ENCODE measurements around the gene ENAH. TPM values are rescaled to one million over a fixed set of nuclear protein-coding genes. Genes with fewer than 3 reads are reported as not detected.

ENAH gene
- polyA plus RNA-seq, 1 of the 3 experiments (the other 2 are of a cell fraction) = 48.9 TPM

- Histone ChIP-seq H3K9ac (peak overlapping the region; percentile 76), H3K4me3 (ENCODE audit: low read depth in 2 of 2, low read length in 1 of 2) (peak overlapping the region; percentile 15 to 17; a peak in 3 of 4 replicates)
- TF ChIP-seq MXI1 (IDR thresholded peaks at IDR 0.05; ENCODE audit: low read depth, low read length) (no peak), TCF12 (IDR thresholded peaks at IDR 0.05) (peak; percentile 94), TEAD4 (IDR thresholded peaks at IDR 0.05; ENCODE audit: borderline replicate concordance, insufficient read depth) (peak; percentile 99), MAX (IDR thresholded peaks at IDR 0.05; ENCODE audit: low read depth) (peak; percentile 75), POLR2AphosphoS5 (IDR thresholded peaks at IDR 0.05; ENCODE audit: low read depth, low read length) (peak; percentile 89), ZBTB33 (IDR thresholded peaks at IDR 0.05; ENCODE audit: borderline replicate concordance, low read depth) (peak; percentile 86; the same call in 1 of the 2 replicates), TAF1 (IDR thresholded peaks at IDR 0.05; ENCODE audit: borderline replicate concordance, low read depth, low read length) (peak; percentile 42; the same call in 1 of the 2 replicates), FOXJ3 (CRISPR knock-in tag; IDR thresholded peaks at IDR 0.05) (no peak), SIN3A (IDR thresholded peaks at IDR 0.05; ENCODE audit: borderline replicate concordance, low read depth, low read length) (no peak), YY1 (IDR thresholded peaks at IDR 0.05; ENCODE audit: low read depth) (peak; percentile 26; the same call in 1 of the 2 replicates), RAD21 (IDR thresholded peaks at IDR 0.05; ENCODE audit: low read length) (no peak), EZH2phosphoT487 (IDR thresholded peaks at IDR 0.05; ENCODE audit: borderline replicate concordance, low read depth) (no peak), NRF1 (IDR thresholded peaks at IDR 0.05; ENCODE audit: low read depth, low read length) (no peak), RFX5 (IDR thresholded peaks at IDR 0.05; ENCODE audit: low read length) (no peak), GABPA (IDR thresholded peaks at IDR 0.05; ENCODE audit: low read depth) (no peak), FOXM1 (IDR thresholded peaks at IDR 0.05; ENCODE audit: low read depth) (peak; percentile 81), NFIC (IDR thresholded peaks at IDR 0.05; ENCODE audit: borderline replicate concordance) (peak; percentile 95), PBX3 (IDR thresholded peaks at IDR 0.05) (peak; percentile 84)
- TF ChIP-seq, protein P1, sequence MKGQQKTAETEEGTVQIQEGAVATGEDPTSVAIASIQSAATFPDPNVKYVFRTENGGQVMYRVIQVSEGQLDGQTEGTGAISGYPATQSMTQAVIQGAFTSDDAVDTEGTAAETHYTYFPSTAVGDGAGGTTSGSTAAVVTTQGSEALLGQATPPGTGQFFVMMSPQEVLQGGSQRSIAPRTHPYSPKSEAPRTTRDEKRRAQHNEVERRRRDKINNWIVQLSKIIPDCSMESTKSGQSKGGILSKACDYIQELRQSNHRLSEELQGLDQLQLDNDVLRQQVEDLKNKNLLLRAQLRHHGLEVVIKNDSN (IDR thresholded peaks at IDR 0.05; ENCODE audit: borderline replicate concordance, low read depth) = peak; percentile 42; the same call in 1 of the 2 replicates
- TF ChIP-seq, protein P2, sequence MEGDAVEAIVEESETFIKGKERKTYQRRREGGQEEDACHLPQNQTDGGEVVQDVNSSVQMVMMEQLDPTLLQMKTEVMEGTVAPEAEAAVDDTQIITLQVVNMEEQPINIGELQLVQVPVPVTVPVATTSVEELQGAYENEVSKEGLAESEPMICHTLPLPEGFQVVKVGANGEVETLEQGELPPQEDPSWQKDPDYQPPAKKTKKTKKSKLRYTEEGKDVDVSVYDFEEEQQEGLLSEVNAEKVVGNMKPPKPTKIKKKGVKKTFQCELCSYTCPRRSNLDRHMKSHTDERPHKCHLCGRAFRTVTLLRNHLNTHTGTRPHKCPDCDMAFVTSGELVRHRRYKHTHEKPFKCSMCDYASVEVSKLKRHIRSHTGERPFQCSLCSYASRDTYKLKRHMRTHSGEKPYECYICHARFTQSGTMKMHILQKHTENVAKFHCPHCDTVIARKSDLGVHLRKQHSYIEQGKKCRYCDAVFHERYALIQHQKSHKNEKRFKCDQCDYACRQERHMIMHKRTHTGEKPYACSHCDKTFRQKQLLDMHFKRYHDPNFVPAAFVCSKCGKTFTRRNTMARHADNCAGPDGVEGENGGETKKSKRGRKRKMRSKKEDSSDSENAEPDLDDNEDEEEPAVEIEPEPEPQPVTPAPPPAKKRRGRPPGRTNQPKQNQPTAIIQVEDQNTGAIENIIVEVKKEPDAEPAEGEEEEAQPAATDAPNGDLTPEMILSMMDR (IDR thresholded peaks at IDR 0.05) = no peak
- TF ChIP-seq, protein P3, sequence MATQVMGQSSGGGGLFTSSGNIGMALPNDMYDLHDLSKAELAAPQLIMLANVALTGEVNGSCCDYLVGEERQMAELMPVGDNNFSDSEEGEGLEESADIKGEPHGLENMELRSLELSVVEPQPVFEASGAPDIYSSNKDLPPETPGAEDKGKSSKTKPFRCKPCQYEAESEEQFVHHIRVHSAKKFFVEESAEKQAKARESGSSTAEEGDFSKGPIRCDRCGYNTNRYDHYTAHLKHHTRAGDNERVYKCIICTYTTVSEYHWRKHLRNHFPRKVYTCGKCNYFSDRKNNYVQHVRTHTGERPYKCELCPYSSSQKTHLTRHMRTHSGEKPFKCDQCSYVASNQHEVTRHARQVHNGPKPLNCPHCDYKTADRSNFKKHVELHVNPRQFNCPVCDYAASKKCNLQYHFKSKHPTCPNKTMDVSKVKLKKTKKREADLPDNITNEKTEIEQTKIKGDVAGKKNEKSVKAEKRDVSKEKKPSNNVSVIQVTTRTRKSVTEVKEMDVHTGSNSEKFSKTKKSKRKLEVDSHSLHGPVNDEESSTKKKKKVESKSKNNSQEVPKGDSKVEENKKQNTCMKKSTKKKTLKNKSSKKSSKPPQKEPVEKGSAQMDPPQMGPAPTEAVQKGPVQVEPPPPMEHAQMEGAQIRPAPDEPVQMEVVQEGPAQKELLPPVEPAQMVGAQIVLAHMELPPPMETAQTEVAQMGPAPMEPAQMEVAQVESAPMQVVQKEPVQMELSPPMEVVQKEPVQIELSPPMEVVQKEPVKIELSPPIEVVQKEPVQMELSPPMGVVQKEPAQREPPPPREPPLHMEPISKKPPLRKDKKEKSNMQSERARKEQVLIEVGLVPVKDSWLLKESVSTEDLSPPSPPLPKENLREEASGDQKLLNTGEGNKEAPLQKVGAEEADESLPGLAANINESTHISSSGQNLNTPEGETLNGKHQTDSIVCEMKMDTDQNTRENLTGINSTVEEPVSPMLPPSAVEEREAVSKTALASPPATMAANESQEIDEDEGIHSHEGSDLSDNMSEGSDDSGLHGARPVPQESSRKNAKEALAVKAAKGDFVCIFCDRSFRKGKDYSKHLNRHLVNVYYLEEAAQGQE (IDR thresholded peaks at IDR 0.05; ENCODE audit: low read depth, low read length) = 0 out of 2 replicates have a peak, but pooled peaks have one; percentile 10
- TF ChIP-seq, protein P4, sequence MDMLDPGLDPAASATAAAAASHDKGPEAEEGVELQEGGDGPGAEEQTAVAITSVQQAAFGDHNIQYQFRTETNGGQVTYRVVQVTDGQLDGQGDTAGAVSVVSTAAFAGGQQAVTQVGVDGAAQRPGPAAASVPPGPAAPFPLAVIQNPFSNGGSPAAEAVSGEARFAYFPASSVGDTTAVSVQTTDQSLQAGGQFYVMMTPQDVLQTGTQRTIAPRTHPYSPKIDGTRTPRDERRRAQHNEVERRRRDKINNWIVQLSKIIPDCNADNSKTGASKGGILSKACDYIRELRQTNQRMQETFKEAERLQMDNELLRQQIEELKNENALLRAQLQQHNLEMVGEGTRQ (IDR thresholded peaks at IDR 0.05; ENCODE audit: borderline replicate concordance, low read depth, low read length) = no peak
These were observed 47.4 kb upstream of the ENAH start for GRCh38 chr1:225700164-225700821.

More at GRCh38 chr1:225700164-225700821, 47.4 kb upstream of the ENAH start:
- H4K20me1 ChIP-seq (ENCODE audit: insufficient read depth) = no peaks in the 10 kb centered on the region
- H3K36me3 ChIP-seq (replicated peaks in 1 of 2; ENCODE audit: control insufficient read depth in 1 of 2, insufficient read depth in 2 of 2, low read length in 1 of 2) = no peaks in the 10 kb centered on the region
- no peaks in the 10 kb centered on the region for H3K9me3 ChIP-seq
- peaks cover 12 to 16% of the 10 kb centered on the region in 2 experiments for H3K4me1 ChIP-seq (ENCODE audit: control insufficient read depth in 1 of 2, insufficient read depth in 2 of 2, low read depth in 1 of 2, low read length in 1 of 2)
- H3K9me2 ChIP-seq = no peaks in the 10 kb centered on the region
- CTCF ChIA-PET = interaction anchor here (1.0 to 1.3 kb wide), 2 partner anchors 11 to 226 kb away, joined by 3 to 4 read pairs; no protein-coding TSS in a partner anchor
- WGBS (ENCODE audit: low lambda C conversion rate) = 15% methylated on average over 16 of the region's 16 CpGs
- peaks cover 13% of the 10 kb centered on the region; the same call in 1 of the 2 replicates for H3K79me2 ChIP-seq (ENCODE audit: insufficient read depth)
- peak overlapping the region; percentile 63 for H3K4me2 ChIP-seq
- H3K27me3 ChIP-seq (ENCODE audit: insufficient read depth) = no peaks in the 10 kb centered on the region
- POLR2A ChIA-PET = no interaction called here
- H3K27ac ChIP-seq (ENCODE audit: low read depth in 2 of 2, low read length in 1 of 2) = peak overlapping the region; percentile 93 to 97
- peak overlapping the region; percentile 64 for H2AFZ ChIP-seq (ENCODE audit: low read depth)
- peaks cover 26% of the 10 kb centered on the region for H3F3A ChIP-seq (replicated peaks; ENCODE audit: insufficient read depth)
- DNase-seq = no peak
